Prostate gland (tissue), 2 donors: Measurements from ENCODE around the gene PRCC. TPM values are rescaled to one million over a fixed set of nuclear protein-coding genes. Genes with fewer than 3 reads are reported as not detected.

ENCODE experiments used
- DNase-seq: peaks from one replicate; pipeline ENCODE4 v3.0.0-alpha.2; 2019; ENCODE audit warnings: low spot score
- H3K27ac ChIP-seq, 2 donors: fragments of 200-600 bp; sonication (generic); 2 replicates each; pipeline ENCODE4 v1.5.1; 2017 to 2019
- H3K27me3 ChIP-seq: fragments of 200-600 bp; sonication (generic); replicated peaks from 2 replicates; pipeline ENCODE4 v1.5.1; 2019; ENCODE audit not compliant: insufficient read depth
- H3K36me3 ChIP-seq, 2 donors: fragments of 200-600 bp; sonication (generic); 1 replicate in 1 of 2; 2 replicates in 1 of 2; pipeline versions ENCODE4 v1.5.1 to v1.8.1; 2017 to 2019
- H3K4me1 ChIP-seq: fragments of 200-600 bp; sonication (generic); replicated peaks from 2 replicates; pipeline ENCODE4 v1.5.1; 2019
- H3K4me3 ChIP-seq, 2 donors: fragments of 200-600 bp; sonication (generic); 2 replicates each; pipeline ENCODE4 v1.5.1; 2017 to 2019
- H3K9me3 ChIP-seq: fragments of 200-600 bp; sonication (generic); 2 replicates; pipeline ENCODE4 v1.5.1; 2017
- POLR2A ChIP-seq: fragments of 450-650 bp; IDR thresholded peaks from one replicate; pipeline ENCODE4 v1.6.1; 2016; ENCODE audit warnings: antibody characterized with exemption, mild to moderate bottlenecking
- POLR2AphosphoS5 ChIP-seq: sonication (generic); formaldehyde crosslinking; IDR thresholded peaks from one replicate; pipeline ENCODE4 v1.6.1; 2017; ENCODE audit warnings: antibody characterized with exemption
- WGBS: methylation state at CpG from one replicate; pipeline ENCODE4 v1.1.5; 2018; 5-methylcytosine and 5-hydroxymethylcytosine counted together
- intact Hi-C: fragments of 100-400 bp; cut with DNase I; formaldehyde crosslinking; loops from one replicate; pipeline ENCODE4 v1.14.2; 2022
- total RNA-seq, 2 donors: library from RNA; depleted of rRNA; stranded (reverse); fragments of >200 nt; gene quantifications; one replicate each; pipeline ENCODE4 v1.1.0, GENCODE V29; 2016
- TF ChIP-seq, protein P1 (sequence below), 4 experiments: fragments of 200-600 bp in 2 of 4; fragments of 450-650 bp in 2 of 4; sonication (generic) in 2 of 4; IDR thresholded peaks; 1 replicate in 3 of 4; 2 replicates in 1 of 4; pipeline ENCODE4 v1.5.1; 2016 to 2019; ENCODE audit warnings: antibody characterized with exemption in 4 of 4, mild to moderate bottlenecking in 2 of 4, moderate library complexity in 2 of 4

The PRCC gene
- total RNA-seq, 2 donors from 2014 or later, result 33.0 to 61.5 TPM

DNA sequence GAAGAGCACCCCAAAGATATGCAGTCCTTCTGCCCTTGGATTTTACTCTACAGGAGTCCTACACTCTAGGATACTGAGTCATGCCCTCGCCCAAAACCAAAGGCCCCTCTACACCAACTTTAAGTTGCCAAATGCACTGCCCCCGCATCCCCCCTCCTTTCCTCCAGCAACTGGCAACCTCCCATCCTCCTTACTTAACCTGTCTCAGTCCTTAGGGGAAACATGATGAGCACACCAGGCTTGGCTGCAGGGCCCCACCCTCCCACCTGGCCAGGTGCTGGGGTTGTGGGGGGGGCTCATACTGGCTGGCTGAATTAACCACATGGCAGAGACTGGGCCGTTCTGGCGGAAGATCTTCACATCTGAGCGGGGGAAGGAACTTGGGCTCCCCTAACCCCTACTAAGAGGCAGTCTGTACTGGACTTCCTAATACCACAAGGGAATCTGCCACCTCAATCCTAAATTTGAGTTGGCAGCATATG is 17.1 kb upstream of the PRCC start:
- Histone ChIP-seq H3K4me1 (peaks cover 26% of the 10 kb centered on the region), H3K27ac (peak overlapping the region; percentile 96 to 97), H3K27me3 (no peaks in the 10 kb centered on the region), H3K9me3 (no peaks in the 10 kb centered on the region), H3K36me3 (no peaks in the 10 kb centered on the region), H3K4me3 (peak overlapping the region; percentile 94 to 99)
- 0% methylated on average over 5 of the region's 5 CpGs for WGBS
- intact Hi-C loops, result no loop called here
- peak; percentile 44 for TF ChIP-seq POLR2AphosphoS5
- TF ChIP-seq, protein P1, sequence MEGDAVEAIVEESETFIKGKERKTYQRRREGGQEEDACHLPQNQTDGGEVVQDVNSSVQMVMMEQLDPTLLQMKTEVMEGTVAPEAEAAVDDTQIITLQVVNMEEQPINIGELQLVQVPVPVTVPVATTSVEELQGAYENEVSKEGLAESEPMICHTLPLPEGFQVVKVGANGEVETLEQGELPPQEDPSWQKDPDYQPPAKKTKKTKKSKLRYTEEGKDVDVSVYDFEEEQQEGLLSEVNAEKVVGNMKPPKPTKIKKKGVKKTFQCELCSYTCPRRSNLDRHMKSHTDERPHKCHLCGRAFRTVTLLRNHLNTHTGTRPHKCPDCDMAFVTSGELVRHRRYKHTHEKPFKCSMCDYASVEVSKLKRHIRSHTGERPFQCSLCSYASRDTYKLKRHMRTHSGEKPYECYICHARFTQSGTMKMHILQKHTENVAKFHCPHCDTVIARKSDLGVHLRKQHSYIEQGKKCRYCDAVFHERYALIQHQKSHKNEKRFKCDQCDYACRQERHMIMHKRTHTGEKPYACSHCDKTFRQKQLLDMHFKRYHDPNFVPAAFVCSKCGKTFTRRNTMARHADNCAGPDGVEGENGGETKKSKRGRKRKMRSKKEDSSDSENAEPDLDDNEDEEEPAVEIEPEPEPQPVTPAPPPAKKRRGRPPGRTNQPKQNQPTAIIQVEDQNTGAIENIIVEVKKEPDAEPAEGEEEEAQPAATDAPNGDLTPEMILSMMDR (IDR thresholded peaks at IDR 0.05), result no peak
- peak; percentile 48 for TF ChIP-seq POLR2A
- DNase-seq, result peak; percentile 57

DNA sequence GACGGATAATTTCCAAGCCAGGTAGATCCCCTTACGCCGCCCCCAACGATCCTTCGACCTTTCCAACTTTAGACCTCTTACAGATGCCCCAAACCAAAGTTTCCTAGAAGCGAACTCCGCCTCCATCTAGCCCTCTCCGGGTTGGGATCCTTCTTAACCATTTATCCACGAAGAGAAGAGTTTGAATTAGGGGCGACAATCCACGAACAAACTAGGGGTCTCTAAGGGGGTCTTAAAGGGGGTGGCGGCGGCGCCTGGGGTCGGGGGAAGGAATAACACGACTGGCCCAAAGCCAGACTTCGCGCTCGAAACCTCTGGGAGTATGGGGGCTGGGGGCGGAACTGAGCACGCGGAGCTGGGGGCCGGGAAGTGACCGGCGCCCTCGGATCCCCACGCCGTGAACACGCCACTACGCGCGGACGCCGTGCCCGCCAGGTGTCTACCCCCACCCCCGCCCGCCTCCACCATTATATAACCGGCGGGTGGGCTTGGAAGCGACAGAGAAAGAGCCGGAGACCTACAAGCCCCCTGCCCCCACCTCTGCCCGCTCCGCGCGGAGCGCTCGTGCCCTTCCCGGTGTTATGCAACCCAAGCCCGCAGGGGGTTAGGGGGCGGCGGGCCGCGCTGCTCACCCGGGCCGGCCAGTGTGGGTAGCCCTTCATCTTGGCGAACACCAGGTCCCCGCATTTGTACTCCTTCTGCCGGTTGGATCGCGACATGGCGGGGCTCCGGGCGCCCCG is 16.5 kb upstream of the PRCC start:
- WGBS, result under 1% methylated on average over 25 of the region's 64 CpGs
- peaks cover 23% of the 10 kb centered on the region for H3K4me1 ChIP-seq
- H3K9me3 ChIP-seq, result no peaks in the 10 kb centered on the region
- intact Hi-C loops, result no loop called here
- peak overlapping the region; percentile 96 to 97 for H3K27ac ChIP-seq
- H3K4me3 ChIP-seq, result peak overlapping the region; percentile 94 to 99
- DNase-seq, result no peak
- no peaks in the 10 kb centered on the region for H3K36me3 ChIP-seq
- TF ChIP-seq, protein P1 (IDR thresholded peaks at IDR 0.05), result peak in 2 of 4 experiments; percentile 26 to 35
- no peak for TF ChIP-seq POLR2AphosphoS5
- no peaks in the 10 kb centered on the region for H3K27me3 ChIP-seq

GRCh38 chr1:156751451-156751756 is 15.9 kb upstream of the PRCC start, which contains the start of gene HDGF:
HDGF (minus strand) TSS chr1:156751675; CDS start chr1:156751429, 246 bp downstream.
- no peaks in the 10 kb centered on the region for H3K9me3 ChIP-seq
- 0% methylated on average over 8 of the region's 48 CpGs for WGBS
- TF ChIP-seq POLR2A (no peak), POLR2AphosphoS5 (no peak)
- TF ChIP-seq, protein P1 (IDR thresholded peaks at IDR 0.05), result no peak
- H3K36me3 ChIP-seq, result no peaks in the 10 kb centered on the region
- no peaks in the 10 kb centered on the region for H3K27me3 ChIP-seq
- H3K4me3 ChIP-seq, result peak within 1 kb of the TSS; percentile 94 to 99
- H3K27ac ChIP-seq, result peak within 1 kb of the TSS; percentile 96 to 97
- peaks cover 19% of the 10 kb centered on the region for H3K4me1 ChIP-seq
- no peak for DNase-seq
- intact Hi-C loops, result no loop called here

DNA sequence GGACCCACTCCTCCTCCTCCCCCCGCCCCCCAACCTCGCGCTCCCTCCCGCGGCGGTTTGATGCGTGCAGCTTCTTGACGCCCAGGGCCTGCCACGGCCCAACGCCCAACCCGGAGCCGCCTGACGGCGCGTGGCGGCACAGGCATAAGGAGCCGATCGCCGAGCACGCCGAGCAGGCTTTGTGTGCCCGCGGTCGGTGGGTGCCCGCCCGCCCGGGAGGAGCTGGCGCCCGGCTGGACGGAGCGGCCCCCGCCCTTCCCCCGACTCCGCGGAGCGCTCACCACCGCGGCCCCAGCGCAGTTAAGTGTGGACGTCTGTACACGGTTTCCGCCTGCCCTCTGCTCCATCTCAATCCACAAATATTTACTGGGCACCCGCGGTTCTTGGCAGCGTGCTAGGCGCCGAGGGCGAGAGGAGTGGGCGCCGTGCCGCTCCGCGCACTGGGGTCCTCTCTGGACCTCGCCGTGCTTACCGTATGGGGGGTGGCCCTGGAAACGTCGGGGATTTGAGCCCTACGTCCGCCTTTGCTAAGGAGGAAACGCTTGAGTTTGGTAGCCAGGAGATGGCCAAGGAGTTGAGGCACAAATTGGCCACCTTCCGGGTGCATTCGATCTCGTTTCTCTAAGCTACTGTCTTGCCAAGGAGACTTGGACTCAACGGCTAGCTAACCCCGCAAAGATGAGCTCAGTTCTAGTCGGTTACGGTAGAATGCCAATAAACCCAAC is 15.4 kb upstream of the PRCC start:
- Histone ChIP-seq H3K4me3 (peak overlapping the region; percentile 94 to 99), H3K36me3 (no peaks in the 10 kb centered on the region), H3K27me3 (no peaks in the 10 kb centered on the region), H3K9me3 (no peaks in the 10 kb centered on the region), H3K27ac (peak overlapping the region; percentile 96 to 97), H3K4me1 (peaks cover 18% of the 10 kb centered on the region)
- TF ChIP-seq POLR2AphosphoS5 (peak; percentile 92), POLR2A (no peak)
- TF ChIP-seq, protein P1 (IDR thresholded peaks at IDR 0.05), result peak in 2 of 4 experiments; percentile 25 to 35
- WGBS, result under 1% methylated on average over 66 of the region's 68 CpGs
- intact Hi-C loops, result no loop called here
- DNase-seq, result peak; percentile 97
